Testis (tissue), 2 donors: Measurements from ENCODE around the gene LRRC7.

Experiments used
- POLR2A ChIP-seq: fragments of 450-650 bp; IDR thresholded peaks from one replicate; pipeline ENCODE4 v1.6.1; 2017; ENCODE audit warnings: antibody characterized with exemption, mild to moderate bottlenecking, moderate library complexity
- TF ChIP-seq, protein P1 (sequence below), 3 experiments: fragments of 450-650 bp in 2 of 3; fragments of 200-600 bp in 1 of 3; sonication (generic) in 1 of 3; IDR thresholded peaks; one replicate each; pipeline ENCODE4 v1.5.1; 2016 to 2019; ENCODE audit warnings: antibody characterized with exemption in 3 of 3, mild to moderate bottlenecking in 2 of 3, moderate library complexity in 1 of 3

DNA sequence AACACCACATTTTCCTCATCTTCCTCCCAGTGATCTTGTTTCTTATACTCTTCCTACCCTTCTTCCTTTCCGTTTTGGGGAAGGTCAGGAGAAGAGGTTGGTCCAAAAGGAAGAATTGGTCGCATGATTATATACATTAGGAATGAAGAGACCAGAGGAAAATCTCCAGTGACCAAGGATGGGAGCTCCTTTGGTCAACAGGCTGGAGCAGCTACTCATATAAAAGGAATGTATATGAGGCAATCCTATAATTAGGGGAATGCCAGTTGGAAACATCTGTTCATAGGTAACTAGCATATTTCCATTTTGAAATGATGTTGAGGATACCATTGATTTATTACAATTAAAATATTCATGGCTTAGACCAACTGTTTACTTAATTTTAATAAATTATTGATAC lies 523.2 kb downstream of the LRRC7 start:
- TF ChIP-seq, protein P1, sequence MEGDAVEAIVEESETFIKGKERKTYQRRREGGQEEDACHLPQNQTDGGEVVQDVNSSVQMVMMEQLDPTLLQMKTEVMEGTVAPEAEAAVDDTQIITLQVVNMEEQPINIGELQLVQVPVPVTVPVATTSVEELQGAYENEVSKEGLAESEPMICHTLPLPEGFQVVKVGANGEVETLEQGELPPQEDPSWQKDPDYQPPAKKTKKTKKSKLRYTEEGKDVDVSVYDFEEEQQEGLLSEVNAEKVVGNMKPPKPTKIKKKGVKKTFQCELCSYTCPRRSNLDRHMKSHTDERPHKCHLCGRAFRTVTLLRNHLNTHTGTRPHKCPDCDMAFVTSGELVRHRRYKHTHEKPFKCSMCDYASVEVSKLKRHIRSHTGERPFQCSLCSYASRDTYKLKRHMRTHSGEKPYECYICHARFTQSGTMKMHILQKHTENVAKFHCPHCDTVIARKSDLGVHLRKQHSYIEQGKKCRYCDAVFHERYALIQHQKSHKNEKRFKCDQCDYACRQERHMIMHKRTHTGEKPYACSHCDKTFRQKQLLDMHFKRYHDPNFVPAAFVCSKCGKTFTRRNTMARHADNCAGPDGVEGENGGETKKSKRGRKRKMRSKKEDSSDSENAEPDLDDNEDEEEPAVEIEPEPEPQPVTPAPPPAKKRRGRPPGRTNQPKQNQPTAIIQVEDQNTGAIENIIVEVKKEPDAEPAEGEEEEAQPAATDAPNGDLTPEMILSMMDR (IDR thresholded peaks at IDR 0.05), result no peak
- TF ChIP-seq POLR2A, result no peak
